Spinal cord (tissue), 10 donors: Measurements from ENCODE around the gene LIF. TPM values are rescaled to one million over a fixed set of nuclear protein-coding genes. Genes with fewer than 3 reads are reported as not detected.

ENCODE experiments used
- DNase-seq, 6 donors: peaks; one replicate each; pipeline versions ENCODE4 v3.0.0 to v3.0.0-alpha.2; 2013 to 2015; ENCODE audit warnings: low spot score in 6 of 6, low read depth in 4 of 6
- H3K27ac ChIP-seq: one replicate; pipeline ENCODE4 v1.5.1; 2013; ENCODE audit warnings: low read depth, low read length, control low read depth
- H3K27me3 ChIP-seq: one replicate; pipeline ENCODE4 v1.6.1; 2013; ENCODE audit warnings: low read length; ENCODE audit not compliant: control insufficient read depth, insufficient read depth
- H3K36me3 ChIP-seq: one replicate; pipeline ENCODE4 v1.6.1; 2013; ENCODE audit warnings: low read length; ENCODE audit not compliant: control insufficient read depth, insufficient read depth
- H3K4me1 ChIP-seq: one replicate; pipeline ENCODE4 v1.6.1; 2013; ENCODE audit warnings: low read length; ENCODE audit not compliant: control insufficient read depth, insufficient read depth
- H3K4me3 ChIP-seq: one replicate; pipeline ENCODE4 v1.5.1; 2013; ENCODE audit warnings: low read depth, low read length, control low read depth
- H3K9me3 ChIP-seq: one replicate; pipeline ENCODE4 v1.6.1; 2013; ENCODE audit warnings: low read length; ENCODE audit not compliant: control insufficient read depth, insufficient read depth
- WGBS: methylation state at CpG from one replicate; pipeline ENCODE4 v1.1.5; 2013; ENCODE audit warnings: missing lambda C conversion rate; ENCODE audit not compliant: insufficient coverage; 5-methylcytosine and 5-hydroxymethylcytosine counted together
- polyA plus RNA-seq, 2 donors: library from polyadenylated mRNA; unstranded; fragments of 120-200 nt; gene quantifications; one replicate each; pipeline ENCODE4 v1.2.1, GENCODE V29; 2013; ENCODE audit not compliant: insufficient read length in 2 of 2
- total RNA-seq, 2 donors: library from RNA; depleted of rRNA in 1 of 2; stranded (reverse); fragments of 120-200 nt in 1 of 2; fragments of >200 nt in 1 of 2; gene quantifications; one replicate each; pipeline versions ENCODE4 v1.2.3 to v1.2.4, GENCODE V29; 2013 to 2014
- donor health status: healthy.

LIF gene
- total and polyA plus RNA-seq, 4 donors, result 0.20 to 0.84 (median 0.53) TPM

GRCh38 chr22:30265823-30266444 lies 19.4 kb upstream of the LIF start:
- DNase-seq, result no peak
- Histone ChIP-seq H3K9me3 (no peaks in the 10 kb centered on the region), H3K4me1 (peaks cover 12% of the 10 kb centered on the region), H3K27ac (no peak overlapping the region), H3K36me3 (no peaks in the 10 kb centered on the region), H3K27me3 (no peaks in the 10 kb centered on the region), H3K4me3 (no peak overlapping the region)
- WGBS, result 78% methylated on average over 22 of the region's 24 CpGs

GRCh38 chr22:30265131-30265720 lies 18.7 kb upstream of the LIF start:
- no peak overlapping the region for H3K27ac ChIP-seq
- no peak overlapping the region for H3K4me3 ChIP-seq
- H3K9me3 ChIP-seq, result no peaks in the 10 kb centered on the region
- H3K4me1 ChIP-seq, result peaks cover 12% of the 10 kb centered on the region
- H3K36me3 ChIP-seq, result no peaks in the 10 kb centered on the region
- DNase-seq, result no peak
- H3K27me3 ChIP-seq, result no peaks in the 10 kb centered on the region
- WGBS, result 92% methylated on average over 9 of the region's 9 CpGs

GRCh38 chr22:30263883-30264282 lies 17.3 kb upstream of the LIF start:
- H3K9me3 ChIP-seq, result no peaks in the 10 kb centered on the region
- H3K27ac ChIP-seq, result no peak overlapping the region
- WGBS, result 88% methylated on average over 17 of the region's 17 CpGs
- no peak for DNase-seq
- peaks cover 13% of the 10 kb centered on the region for H3K4me1 ChIP-seq
- H3K4me3 ChIP-seq, result no peak overlapping the region
- no peaks in the 10 kb centered on the region for H3K36me3 ChIP-seq
- no peaks in the 10 kb centered on the region for H3K27me3 ChIP-seq

GRCh38 chr22:30262917-30263741 lies 16.6 kb upstream of the LIF start:
- H3K4me1 ChIP-seq, result peaks cover 18% of the 10 kb centered on the region
- 31% methylated on average over 22 of the region's 27 CpGs for WGBS
- H3K27ac ChIP-seq, result no peak overlapping the region
- no peaks in the 10 kb centered on the region for H3K27me3 ChIP-seq
- no peaks in the 10 kb centered on the region for H3K36me3 ChIP-seq
- H3K9me3 ChIP-seq, result no peaks in the 10 kb centered on the region
- H3K4me3 ChIP-seq, result no peak overlapping the region
- peak in 5 of 6 donors; percentile 56 to 92 (median 60) for DNase-seq

GRCh38 chr22:30262112-30262511 lies 15.6 kb upstream of the LIF start:
- Histone ChIP-seq H3K27ac (no peak overlapping the region), H3K36me3 (no peaks in the 10 kb centered on the region), H3K27me3 (no peaks in the 10 kb centered on the region), H3K9me3 (no peaks in the 10 kb centered on the region), H3K4me3 (no peak overlapping the region), H3K4me1 (peaks cover 19% of the 10 kb centered on the region)
- WGBS, result 82% methylated on average over 4 of the region's 4 CpGs
- DNase-seq, result no peak

GRCh38 chr22:30261134-30261533 lies 14.6 kb upstream of the LIF start:
- Histone ChIP-seq H3K36me3 (no peaks in the 10 kb centered on the region), H3K9me3 (no peaks in the 10 kb centered on the region), H3K4me3 (no peak overlapping the region), H3K27me3 (peaks cover under 1% of the 10 kb centered on the region), H3K4me1 (peaks cover 20% of the 10 kb centered on the region), H3K27ac (no peak overlapping the region)
- WGBS, result 86% methylated on average over 8 of the region's 8 CpGs
- no peak for DNase-seq

- Histone ChIP-seq H3K9me3 (no peaks in the 10 kb centered on the region), H3K36me3 (no peaks in the 10 kb centered on the region), H3K27me3 (peaks cover 2% of the 10 kb centered on the region), H3K4me3 (no peak overlapping the region), H3K4me1 (peaks cover 23% of the 10 kb centered on the region), H3K27ac (no peak overlapping the region)
- 92% methylated on average over 6 of the region's 8 CpGs for WGBS
- DNase-seq, result no peak
These were observed 14.1 kb upstream of the LIF start for GRCh38 chr22:30260682-30261081.

GRCh38 chr22:30260276-30260675 lies 13.7 kb upstream of the LIF start:
- no peaks in the 10 kb centered on the region for H3K36me3 ChIP-seq
- H3K27me3 ChIP-seq, result peaks cover 2% of the 10 kb centered on the region
- no peaks in the 10 kb centered on the region for H3K9me3 ChIP-seq
- H3K4me3 ChIP-seq, result no peak overlapping the region
- DNase-seq, result no peak
- no peak overlapping the region for H3K27ac ChIP-seq
- 88% methylated on average over 7 of the region's 11 CpGs for WGBS
- peaks cover 23% of the 10 kb centered on the region for H3K4me1 ChIP-seq

- DNase-seq, result no peak
- peaks cover 48% of the 10 kb centered on the region for H3K4me1 ChIP-seq
- WGBS, result 69% methylated on average over 6 of the region's 6 CpGs
These were observed 7.8 kb upstream of the LIF start for GRCh38 chr22:30254314-30254713.

More at GRCh38 chr22:30254314-30254713, 7.8 kb upstream of the LIF start:
- Histone ChIP-seq H3K9me3 (no peaks in the 10 kb centered on the region), H3K36me3 (no peaks in the 10 kb centered on the region), H3K4me3 (no peak overlapping the region), H3K27ac (no peak overlapping the region), H3K27me3 (peaks cover 2% of the 10 kb centered on the region)
